Neuronal stem cell (in vitro differentiated cells): ENCODE measurements around the gene MAPKAPK3.

Source experiments
- DNase-seq: peaks from one replicate; pipeline ENCODE4 v3.0.0-alpha.2; 2013; ENCODE audit warnings: low spot score
- H2AFZ ChIP-seq: one replicate; pipeline ENCODE4 v1.6.1; 2013; ENCODE audit warnings: mild to moderate bottlenecking, low read length, inconsistent platforms
- H2AK5ac ChIP-seq: 2 replicates; pipeline ENCODE4 v1.6.1; 2013; ENCODE audit warnings: low read depth, mild to moderate bottlenecking, inconsistent platforms, low read length, moderate library complexity, mixed read lengths
- H2BK120ac ChIP-seq: 2 replicates; pipeline ENCODE4 v1.6.1; 2013; ENCODE audit warnings: low read depth, mild to moderate bottlenecking, inconsistent platforms, low read length, moderate library complexity, mixed read lengths
- H2BK12ac ChIP-seq: one replicate; pipeline ENCODE4 v1.6.1; 2013; ENCODE audit warnings: low read length, inconsistent platforms
- H2BK15ac ChIP-seq: 2 replicates; pipeline ENCODE4 v1.6.1; 2013; ENCODE audit warnings: mild to moderate bottlenecking, low read length, inconsistent platforms, mixed read lengths
- H2BK5ac ChIP-seq: one replicate; pipeline ENCODE4 v1.6.1; 2013; ENCODE audit warnings: inconsistent platforms, mild to moderate bottlenecking, low read length, moderate library complexity
- H3K14ac ChIP-seq: one replicate; pipeline ENCODE4 v1.6.1; 2013; ENCODE audit warnings: low read length, inconsistent platforms
- H3K18ac ChIP-seq: 2 replicates; pipeline ENCODE4 v1.6.1; 2013; ENCODE audit warnings: low read length, inconsistent platforms
- H3K23ac ChIP-seq: 2 replicates; pipeline ENCODE4 v1.6.1; 2013; ENCODE audit warnings: low read depth, mild to moderate bottlenecking, mixed read lengths, low read length, inconsistent platforms; ENCODE audit not compliant: poor library complexity
- H3K27ac ChIP-seq: replicated peaks from 3 replicates; pipeline ENCODE4 v1.5.1; 2013; ENCODE audit warnings: low read length, inconsistent platforms
- H3K27me3 ChIP-seq, 3 experiments: 2 replicates each; pipeline ENCODE4 v1.6.1; 2013; ENCODE audit warnings: low read length in 3 of 3, mild to moderate bottlenecking in 2 of 3, inconsistent platforms in 1 of 3, low read depth in 1 of 3, mixed read lengths in 1 of 3, moderate library complexity in 1 of 3; ENCODE audit not compliant: control insufficient read depth in 3 of 3, insufficient read depth in 3 of 3
- H3K36me3 ChIP-seq, 2 donors: replicated peaks in 1 of 2; 2 replicates each; pipeline ENCODE4 v1.6.1; 2013; ENCODE audit warnings: low read length in 2 of 2; ENCODE audit not compliant: control insufficient read depth in 2 of 2, insufficient read depth in 2 of 2
- H3K4ac ChIP-seq: 2 replicates; pipeline ENCODE4 v1.6.1; 2013; ENCODE audit warnings: inconsistent platforms, mild to moderate bottlenecking, low read length, moderate library complexity
- H3K4me1 ChIP-seq, 2 donors: 1 replicate in 1 of 2; 2 replicates in 1 of 2; pipeline ENCODE4 v1.6.1; 2013; ENCODE audit warnings: low read length in 2 of 2, low read depth in 1 of 2; ENCODE audit not compliant: control insufficient read depth in 2 of 2, insufficient read depth in 1 of 2
- H3K4me2 ChIP-seq: one replicate; pipeline ENCODE4 v1.6.1; 2013; ENCODE audit warnings: mild to moderate bottlenecking, low read length, inconsistent platforms; ENCODE audit not compliant: insufficient read depth, poor library complexity, severe bottlenecking
- H3K4me3 ChIP-seq, 2 donors: 2 replicates each; pipeline ENCODE4 v1.5.1; 2013; ENCODE audit warnings: low read length in 2 of 2, mild to moderate bottlenecking in 2 of 2, inconsistent platforms in 1 of 2, moderate library complexity in 1 of 2
- H3K79me1 ChIP-seq: one replicate; pipeline ENCODE4 v1.6.1; 2013; ENCODE audit warnings: low read depth, mild to moderate bottlenecking, inconsistent platforms, low read length, moderate library complexity
- H3K9ac ChIP-seq: one replicate; pipeline ENCODE4 v1.6.1; 2013; ENCODE audit warnings: mild to moderate bottlenecking, low read depth, low read length, inconsistent platforms; ENCODE audit not compliant: poor library complexity
- H3K9me3 ChIP-seq, 2 donors: replicated peaks in 1 of 2; 2 replicates each; pipeline versions ENCODE3 to v1.6.1; 2013; ENCODE audit warnings: low read length in 2 of 2, mild to moderate bottlenecking in 2 of 2, inconsistent platforms in 1 of 2, low read depth in 1 of 2, mixed read lengths in 1 of 2, moderate library complexity in 1 of 2; ENCODE audit not compliant: control insufficient read depth in 2 of 2, insufficient read depth in 1 of 2
- H4K8ac ChIP-seq: one replicate; pipeline ENCODE4 v1.6.1; 2013; ENCODE audit warnings: low read depth, mild to moderate bottlenecking, inconsistent platforms, low read length, moderate library complexity
- H4K91ac ChIP-seq: one replicate; pipeline ENCODE4 v1.6.1; 2013; ENCODE audit warnings: low read length, low read depth, mild to moderate bottlenecking, inconsistent platforms; ENCODE audit not compliant: poor library complexity
- WGBS, 2 donors: extraction: QIAGEN DNeasy Blood & Tissue Kit; methylation state at CpG; one replicate each; pipeline ENCODE4 v1.1.7; 2013; ENCODE audit warnings: missing lambda C conversion rate in 2 of 2, mixed read lengths in 1 of 2; ENCODE audit not compliant: insufficient read length in 2 of 2, insufficient replicate concordance in 1 of 2; ENCODE audit errors: extremely low coverage in 2 of 2; 5-methylcytosine and 5-hydroxymethylcytosine counted together

The MAPKAPK3 gene

GRCh38 chr3:50600141-50600753 lies 16.7 kb upstream of the MAPKAPK3 start:
- WGBS, 2 donors = no CpG with 5 or more reads among the region's 9 CpGs
- no peak overlapping the region for H4K8ac ChIP-seq
- H3K18ac ChIP-seq = no peak overlapping the region
- H3K23ac ChIP-seq = no peak overlapping the region
- peaks cover 0 to 7% of the 10 kb centered on the region in 2 donors for H3K36me3 ChIP-seq
- DNase-seq = no peak
- H3K27me3 ChIP-seq = no peaks in the 10 kb centered on the region
- no peak overlapping the region for H3K27ac ChIP-seq
- no peak overlapping the region for H2BK12ac ChIP-seq
- H2AFZ ChIP-seq = peak overlapping the region; percentile 81
- H3K4me2 ChIP-seq = no peak overlapping the region
- peaks cover 8 to 15% of the 10 kb centered on the region in 2 donors for H3K4me1 ChIP-seq
- no peak overlapping the region for H3K9ac ChIP-seq
- H3K79me1 ChIP-seq = peaks cover 2% of the 10 kb centered on the region
- H3K14ac ChIP-seq = no peak overlapping the region
- no peaks in the 10 kb centered on the region for H3K9me3 ChIP-seq
- H2BK120ac ChIP-seq = no peak overlapping the region
- no peak overlapping the region for H3K4ac ChIP-seq
- H3K4me3 ChIP-seq = no peak overlapping the region
- H2AK5ac ChIP-seq = peak overlapping the region; percentile 65
- peak overlapping the region; percentile 43 for H2BK5ac ChIP-seq
- H2BK15ac ChIP-seq = peak overlapping the region; percentile 34
- H4K91ac ChIP-seq = no peak overlapping the region

- peaks cover 8 to 15% of the 10 kb centered on the region in 2 donors for H3K4me1 ChIP-seq
- no peak overlapping the region for H4K8ac ChIP-seq
- H3K4me3 ChIP-seq = no peak overlapping the region
- peak overlapping the region; percentile 81 for H2AFZ ChIP-seq
- H3K27me3 ChIP-seq = no peaks in the 10 kb centered on the region
- H3K9ac ChIP-seq = no peak overlapping the region
- H2BK5ac ChIP-seq = peak overlapping the region; percentile 87
- WGBS, 2 donors = no CpG with 5 or more reads among the region's 14 CpGs
- H2BK15ac ChIP-seq = peak overlapping the region; percentile 62
- no peak overlapping the region for H3K27ac ChIP-seq
- H3K14ac ChIP-seq = no peak overlapping the region
- no peak overlapping the region for H3K23ac ChIP-seq
- no peak overlapping the region for H3K4ac ChIP-seq
- no peak for DNase-seq
- H3K36me3 ChIP-seq = peaks cover 0 to 13% of the 10 kb centered on the region in 2 donors
- H2BK120ac ChIP-seq = peak overlapping the region; percentile 82
- peak overlapping the region; percentile 53 for H3K18ac ChIP-seq
- no peak overlapping the region for H2BK12ac ChIP-seq
- H3K9me3 ChIP-seq = no peaks in the 10 kb centered on the region
- peaks cover 2% of the 10 kb centered on the region for H3K79me1 ChIP-seq
- no peak overlapping the region for H4K91ac ChIP-seq
- H2AK5ac ChIP-seq = peak overlapping the region; percentile 28
- H3K4me2 ChIP-seq = no peak overlapping the region
Measured at GRCh38 chr3:50600841-50601591, 15.9 kb upstream of the MAPKAPK3 start.

GRCh38 chr3:50602595-50603191 lies 14.3 kb upstream of the MAPKAPK3 start:
- Histone ChIP-seq H3K18ac (no peak overlapping the region), H2BK5ac (no peak overlapping the region), H3K79me1 (peaks cover 2% of the 10 kb centered on the region), H3K4me1 (peaks cover 8 to 15% of the 10 kb centered on the region in 2 donors), H2AFZ (no peak overlapping the region), H3K27me3 (no peaks in the 10 kb centered on the region), H4K8ac (no peak overlapping the region), H3K23ac (no peak overlapping the region), H2BK120ac (no peak overlapping the region), H2BK12ac (no peak overlapping the region), H3K36me3 (peaks cover 0 to 30% of the 10 kb centered on the region in 2 donors), H3K4ac (no peak overlapping the region), H4K91ac (no peak overlapping the region), H3K27ac (no peak overlapping the region), H3K4me2 (no peak overlapping the region), H3K14ac (no peak overlapping the region), H2AK5ac (no peak overlapping the region), H3K4me3 (no peak overlapping the region), H2BK15ac (no peak overlapping the region), H3K9me3 (no peaks in the 10 kb centered on the region), H3K9ac (peak overlapping the region; percentile 24)
- no peak for DNase-seq
- no CpG with 5 or more reads among the region's 9 CpGs for WGBS, 2 donors
